SK-N-SH treated with all-trans-retinoic acid at 6 μM for 48 hours (cell line): Measurements from ENCODE around the gene MRPS5.

Experiments
- CSDC2 ChIP-seq: fragments of 250-450 bp; sonication (Bioruptor Pico); IDR thresholded peaks from 2 replicates; pipeline ENCODE4 v1.5.0; 2020; ENCODE audit warnings: mild to moderate bottlenecking, moderate library complexity
- PPARA ChIP-seq: fragments of 250-450 bp; sonication (Bioruptor Pico); IDR thresholded peaks from 2 replicates; pipeline ENCODE4 v1.5.0; 2020; ENCODE audit warnings: mild to moderate bottlenecking, borderline replicate concordance
- RARB ChIP-seq: fragments of 250-450 bp; sonication (Bioruptor Pico); IDR thresholded peaks from 2 replicates; pipeline ENCODE4 v1.8.0; 2021; ENCODE audit warnings: mild to moderate bottlenecking, moderate library complexity
- TSHZ2 ChIP-seq: fragments of 250-450 bp; sonication (Bioruptor Pico); IDR thresholded peaks from 2 replicates; pipeline ENCODE4 v1.5.0; 2020; ENCODE audit warnings: mild to moderate bottlenecking, moderate library complexity

DNA sequence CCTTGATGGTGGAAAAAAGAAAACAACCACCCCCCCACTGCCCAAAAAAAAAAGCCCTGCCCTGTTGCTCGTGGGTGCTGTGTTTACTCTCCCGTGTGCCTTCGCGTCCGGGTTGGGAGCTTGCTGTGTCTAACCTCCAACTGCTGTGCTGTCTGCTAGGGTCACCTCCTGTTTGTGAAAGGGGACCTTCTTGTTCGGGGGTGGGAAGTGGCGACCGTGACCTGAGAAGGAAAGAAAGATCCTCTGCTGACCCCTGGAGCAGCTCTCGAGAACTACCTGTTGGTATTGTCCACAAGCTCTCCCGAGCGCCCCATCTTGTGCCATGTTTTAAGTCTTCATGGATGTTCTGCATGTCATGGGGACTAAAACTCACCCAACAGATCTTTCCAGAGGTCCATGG lies 68.1 kb downstream of the MRPS5 start:
- TF ChIP-seq CSDC2 (CRISPR knock-in tag) = no peak
- TF ChIP-seq PPARA (CRISPR knock-in tag) = no peak
- no peak for TF ChIP-seq TSHZ2 (CRISPR knock-in tag)
- TF ChIP-seq RARB (CRISPR knock-in tag) = no peak
